Activated CD8-positive, alpha-beta T cell treated with anti-CD3 and anti-CD28 coated beads for 36 hours (primary cell): Measurements from ENCODE around the gene TMEM244. TPM values are rescaled to one million over a fixed set of nuclear protein-coding genes. Genes with fewer than 3 reads are reported as not detected.

Experiments used
- ATAC-seq: fragments of 200-7000 bp; cut with Tn5 transposase; one replicate; pipeline ENCODE4 v1.10.0; 2021; ENCODE audit warnings: mild to moderate bottlenecking, moderate library complexity
- CTCF ChIA-PET: fragments of 350-600 bp; sonication (Branson Sonifier 250); formaldehyde crosslinking; loops from one replicate; lab custom pipeline; 2021; ENCODE audit warnings: antibody characterized with exemption; lab: Charles Lee
- POLR2A ChIA-PET: fragments of 350-600 bp; sonication (Branson Sonifier 250); formaldehyde crosslinking; loops from one replicate; lab custom pipeline; 2021; ENCODE audit warnings: antibody characterized with exemption; lab: Charles Lee
- DNase-seq: peaks from one replicate; pipeline ENCODE4 v3.0.0-alpha.2; 2020
- H3K27ac Mint-ChIP-seq: one replicate; pipeline ENCODE4 v1.8.0; 2021; ENCODE audit warnings: mild to moderate bottlenecking, mixed read lengths
- H3K27me3 Mint-ChIP-seq: one replicate; pipeline ENCODE4 v1.8.0; 2021; ENCODE audit warnings: mixed read lengths
- H3K36me3 Mint-ChIP-seq: one replicate; pipeline ENCODE4 v1.8.0; 2021; ENCODE audit warnings: low read depth, mixed read lengths
- H3K4me1 Mint-ChIP-seq: one replicate; pipeline ENCODE4 v1.8.0; 2021; ENCODE audit warnings: low read depth, mixed read lengths
- H3K4me3 Mint-ChIP-seq: one replicate; pipeline ENCODE4 v1.8.0; 2021; ENCODE audit warnings: mild to moderate bottlenecking, moderate library complexity, mixed read lengths
- H3K9me3 Mint-ChIP-seq: one replicate; pipeline ENCODE4 v1.8.0; 2021; ENCODE audit warnings: mixed read lengths
- CTCF ChIP-seq: fragments of 200-600 bp; IDR thresholded peaks from one replicate; pipeline ENCODE4 v1.8.0; 2022; ENCODE audit warnings: antibody characterized with exemption, mild to moderate bottlenecking
- intact Hi-C: fragments of 100-400 bp; cut with micrococcal nuclease; formaldehyde crosslinking; loops from one replicate; pipeline ENCODE4 v1.10.0; 2022
- total RNA-seq, 2 experiments: library from RNA; stranded (reverse); gene quantifications; one replicate each; pipeline ENCODE4 v1.2.3, GENCODE V29; 2021

The TMEM244 gene
- total RNA-seq, 2 experiments from 2014 or later, result 0.54 TPM; not detected in 1

- intact Hi-C loops, result no loop called here
- Mint-ChIP-seq H3K36me3 (no peaks in the 10 kb centered on the region), H3K27ac (no peak overlapping the region), H3K4me1 (peaks cover 1% of the 10 kb centered on the region), H3K27me3 (peaks cover 5% of the 10 kb centered on the region), H3K9me3 (peaks cover 1% of the 10 kb centered on the region), H3K4me3 (no peak overlapping the region)
- CTCF ChIA-PET, result interaction anchor here (1.1 kb wide), 1 partner anchor 119 kb away, joined by 3 read pairs; no protein-coding TSS in a partner anchor
- DNase-seq, result no peak
- ATAC-seq, result no peak
- TF ChIP-seq CTCF, result no peak
- POLR2A ChIA-PET, result no interaction called here
These were observed 41.6 kb upstream of the TMEM244 start for GRCh38 chr6:129902681-129903080.

GRCh38 chr6:129901910-129902309 is 40.8 kb upstream of the TMEM244 start:
- ATAC-seq (no peak), DNase-seq (no peak)
- Mint-ChIP-seq H3K27me3 (peaks cover 5% of the 10 kb centered on the region), H3K4me1 (peaks cover 1% of the 10 kb centered on the region), H3K4me3 (no peak overlapping the region), H3K36me3 (no peaks in the 10 kb centered on the region), H3K9me3 (peaks cover 1% of the 10 kb centered on the region), H3K27ac (no peak overlapping the region)
- intact Hi-C loops, result no loop called here
- ChIA-PET POLR2A (no interaction called here), CTCF (interaction anchor here (0.8 kb wide), 1 partner anchor 145 kb away, joined by 3 read pairs; no protein-coding TSS in a partner anchor)
- TF ChIP-seq CTCF, result no peak

- TF ChIP-seq CTCF, result no peak
- Mint-ChIP-seq H3K9me3 (no peaks in the 10 kb centered on the region), H3K4me3 (no peak overlapping the region), H3K4me1 (no peaks in the 10 kb centered on the region), H3K36me3 (no peaks in the 10 kb centered on the region), H3K27me3 (peaks cover 1% of the 10 kb centered on the region), H3K27ac (no peak overlapping the region)
- intact Hi-C loops, result no loop called here
- ChIA-PET POLR2A (no interaction called here), CTCF (interaction anchor here (1.3 kb wide), 1 partner anchor 126 kb away, joined by 4 read pairs; no protein-coding TSS in a partner anchor)
- no peak for DNase-seq
- no peak for ATAC-seq
These were observed 34.6 kb upstream of the TMEM244 start for GRCh38 chr6:129895692-129896091.

- Mint-ChIP-seq H3K27me3 (no peaks in the 10 kb centered on the region), H3K4me1 (peaks cover 5% of the 10 kb centered on the region), H3K36me3 (no peaks in the 10 kb centered on the region), H3K27ac (no peak overlapping the region), H3K9me3 (no peaks in the 10 kb centered on the region), H3K4me3 (no peak overlapping the region)
- intact Hi-C loops, result loop anchor here (5.0 kb wide), 1 partner anchor 127 kb away; no protein-coding TSS in a partner anchor
- ChIA-PET POLR2A (no interaction called here), CTCF (no interaction called here)
- DNase-seq (no peak), ATAC-seq (no peak)
- TF ChIP-seq CTCF, result no peak
These were observed 33.8 kb upstream of the TMEM244 start for GRCh38 chr6:129894921-129895320.

GRCh38 chr6:129893640-129894039 is 32.5 kb upstream of the TMEM244 start:
- intact Hi-C loops, result loop anchor here (5.0 kb wide), 1 partner anchor 129 kb away; no protein-coding TSS in a partner anchor
- ATAC-seq, result no peak
- no peaks in the 10 kb centered on the region for H3K36me3 Mint-ChIP-seq
- no peak overlapping the region for H3K4me3 Mint-ChIP-seq
- no peaks in the 10 kb centered on the region for H3K9me3 Mint-ChIP-seq
- no peak overlapping the region for H3K27ac Mint-ChIP-seq
- TF ChIP-seq CTCF, result peak; percentile 48
- CTCF ChIA-PET, result interaction anchor here (0.7 to 1.8 kb wide), 4 partner anchors 16 to 128 kb away, joined by 3 to 5 read pairs (median 4); no protein-coding TSS in a partner anchor
- H3K27me3 Mint-ChIP-seq, result no peaks in the 10 kb centered on the region
- POLR2A ChIA-PET, result no interaction called here
- DNase-seq, result no peak
- H3K4me1 Mint-ChIP-seq, result peaks cover 8% of the 10 kb centered on the region
